Dermis microvascular lymphatic vessel endothelial cell (primary cell): ENCODE results near the gene DUT. TPM values are rescaled to one million over a fixed set of nuclear protein-coding genes. Genes with fewer than 3 reads are reported as not detected.
A peak's percentile ranks its signal among the peaks of the same experiment; 100 is the strongest.
"Not testable (repeated sequence)": the region's sequence is repeated elsewhere in the genome, so short reads cannot be mapped to it uniquely, and the experiment has no call there.

Experiments
- DNase-seq, 2 donors: peaks; one replicate each; pipeline versions ENCODE4 v3.0.0 to v3.0.0-alpha.2; 2010; ENCODE audit warnings: low read depth in 2 of 2
- total RNA-seq: library from RNA; depleted of rRNA; stranded (reverse); fragments of >200 nt; gene quantifications from 2 replicates; pipeline ENCODE4 v1.2.1, GENCODE V29; 2014

DUT gene
- 34.5 and 38.0 TPM in 2 replicates for total RNA-seq

DNA sequence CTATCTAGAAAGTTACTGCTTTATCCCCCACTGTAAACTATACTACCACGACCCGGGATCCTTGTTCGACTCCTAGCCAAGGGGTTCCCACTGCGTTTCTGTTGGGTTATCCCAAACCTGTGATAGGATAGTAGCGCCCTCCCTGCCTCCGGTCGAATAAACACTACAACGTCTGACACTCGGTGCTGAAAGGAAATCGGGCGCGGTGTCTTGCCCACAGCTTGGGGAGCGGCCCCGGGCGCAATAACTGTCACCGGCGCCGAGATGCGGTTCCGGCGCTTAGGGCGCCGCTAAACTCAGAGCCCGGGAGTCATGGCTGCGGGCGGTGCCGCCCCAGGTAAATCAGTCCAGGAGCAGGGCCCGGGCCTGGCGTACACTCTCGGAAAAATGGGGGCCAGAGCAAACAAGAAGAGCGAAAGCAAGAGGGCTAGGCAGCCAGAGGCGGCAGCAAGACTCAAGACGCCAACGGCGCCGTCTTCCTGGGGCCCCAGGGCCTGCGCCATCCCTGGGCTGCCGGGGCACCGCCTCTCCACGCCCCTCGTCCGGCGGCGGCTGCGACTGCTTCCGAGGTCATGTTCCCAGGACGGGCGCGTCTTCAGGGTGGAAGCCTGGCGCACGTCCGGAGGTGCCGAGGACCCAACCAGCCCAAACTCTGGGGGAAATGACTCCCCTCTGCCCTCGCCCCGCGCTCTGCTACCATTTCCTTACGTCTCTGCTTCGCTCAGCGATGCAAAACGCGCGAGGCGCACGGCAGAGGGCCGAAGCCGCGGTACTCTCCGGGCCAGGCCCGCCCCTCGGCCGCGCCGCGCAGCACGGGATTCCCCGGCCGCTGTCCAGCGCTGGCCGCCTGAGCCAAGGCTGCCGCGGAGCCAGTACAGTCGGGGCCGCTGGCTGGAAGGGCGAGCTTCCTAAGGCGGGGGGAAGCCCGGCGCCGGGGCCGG is at the start of gene DUT:
TSS of gene DUT (plus strand) at position 575 of the 941 bp plus-strand sequence. CDS start at position 662, 87 bp downstream.
- peak; percentile 54 to 84 for DNase-seq

DNA sequence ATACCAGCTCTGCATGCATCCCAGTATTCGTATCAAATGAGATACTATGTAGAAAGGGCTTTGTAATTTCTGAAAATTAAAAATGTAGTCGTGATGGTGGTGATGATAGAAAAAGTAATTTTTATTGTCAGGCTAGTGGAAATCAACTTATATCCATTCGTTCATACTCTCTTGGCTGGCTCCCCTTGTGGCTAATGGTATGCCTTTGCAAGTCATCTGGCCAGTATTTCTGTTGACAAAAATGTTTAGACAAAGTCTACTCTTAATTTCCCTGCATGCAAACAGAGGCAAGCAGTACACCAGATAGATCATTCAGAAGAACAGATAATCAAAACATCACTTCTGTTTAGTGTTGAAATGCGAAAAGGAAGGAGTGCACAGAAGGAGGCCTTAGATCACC is 49.6 kb upstream of the DUT start:
- DNase-seq, result no peak

DNA sequence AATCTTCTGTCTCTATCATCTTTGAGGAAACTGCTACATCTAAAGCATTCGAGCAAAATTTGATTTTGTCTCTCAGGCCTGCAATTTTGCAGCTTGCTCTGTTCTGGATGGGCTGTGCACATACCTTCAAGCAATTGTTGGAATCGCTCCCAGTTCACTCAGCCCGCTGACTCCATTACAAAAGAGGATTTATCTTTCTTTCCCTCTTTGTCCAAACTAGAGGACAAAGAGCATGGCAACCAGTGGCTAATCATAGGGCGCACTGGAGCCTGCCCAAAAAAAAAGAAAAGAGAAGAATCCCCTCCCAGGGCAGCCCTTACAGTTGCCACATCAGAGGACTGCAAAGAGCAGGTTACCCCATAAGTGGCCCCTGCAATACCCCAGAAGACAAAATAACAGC is 49.0 kb upstream of the DUT start:
- DNase-seq, result no peak

DNA sequence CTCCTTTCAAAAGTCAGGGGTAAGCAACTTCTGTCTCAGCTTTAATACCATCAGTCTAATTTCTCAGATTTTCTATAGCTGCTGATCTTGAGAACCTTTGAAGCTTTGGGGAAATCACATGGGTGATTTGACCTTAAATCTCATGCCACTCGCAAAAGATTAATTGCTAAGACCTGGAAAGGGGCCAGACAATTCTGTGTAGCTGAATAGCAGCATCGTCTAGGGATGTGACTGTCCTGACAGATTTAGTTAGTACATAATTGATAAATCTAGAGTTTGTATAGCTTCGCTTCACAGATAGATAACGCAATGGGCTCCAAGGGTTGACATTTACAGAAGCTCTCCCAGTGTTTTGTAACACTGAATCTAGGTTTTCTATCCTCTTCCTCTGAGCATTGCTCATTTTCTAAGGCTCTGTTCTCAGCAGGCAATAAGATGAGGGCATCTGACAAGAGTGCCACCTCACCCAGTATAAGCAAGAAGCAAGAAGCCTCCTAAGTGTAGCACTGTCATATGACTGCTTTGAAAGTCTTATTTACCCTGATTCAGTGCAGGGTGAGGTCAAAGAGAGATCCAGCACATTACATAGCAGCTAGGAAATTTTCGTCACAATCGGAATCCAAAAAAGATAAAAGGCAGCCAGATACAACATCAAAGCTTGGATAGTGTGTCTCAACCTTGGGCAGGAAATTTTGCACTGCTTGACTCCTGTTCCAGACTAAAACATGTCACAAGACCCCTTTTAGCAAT is 47.7 kb upstream of the DUT start:
- DNase-seq, result no peak

DNA sequence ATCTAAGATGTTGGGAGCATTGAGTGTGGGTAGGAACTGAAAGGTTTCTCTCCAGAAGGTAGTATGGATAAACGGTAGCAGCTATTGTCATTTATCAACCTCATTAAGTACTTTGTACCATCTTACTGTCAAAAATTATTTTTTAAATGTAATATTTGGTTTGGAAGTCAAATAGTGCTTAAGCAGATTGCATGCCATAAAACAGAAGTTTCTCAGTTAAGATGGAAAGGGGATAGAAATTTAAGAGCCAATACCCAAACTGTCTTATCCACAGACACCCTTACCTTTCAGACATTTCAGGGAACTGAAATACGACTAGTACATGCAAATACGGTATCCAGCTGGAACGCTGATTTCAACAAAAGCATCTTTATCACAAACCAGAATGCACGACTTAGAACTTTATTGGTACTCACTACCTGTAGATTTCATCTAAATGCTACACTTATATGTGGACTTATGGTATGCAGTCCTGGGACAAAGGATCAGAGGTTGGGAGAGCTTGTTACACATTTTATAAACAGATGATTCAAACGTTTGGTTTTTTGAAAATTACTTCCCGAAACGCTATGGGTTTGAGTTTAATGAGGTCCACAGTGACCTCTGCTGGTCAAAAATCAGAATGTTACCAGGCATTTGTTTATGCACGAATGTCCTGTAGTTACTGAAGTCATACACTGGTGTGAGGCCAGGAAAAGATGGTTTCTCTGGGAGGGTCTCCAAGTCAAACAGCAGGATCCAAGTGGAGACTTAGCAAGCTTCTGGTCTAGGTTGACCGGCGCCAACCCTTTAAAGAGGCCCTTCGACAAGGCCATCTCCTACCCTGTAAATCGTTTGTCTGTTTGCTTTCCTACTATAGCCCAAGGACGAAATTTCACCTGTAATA is 45.7 kb upstream of the DUT start:
- DNase-seq, result peak; percentile 61 to 79

DNA sequence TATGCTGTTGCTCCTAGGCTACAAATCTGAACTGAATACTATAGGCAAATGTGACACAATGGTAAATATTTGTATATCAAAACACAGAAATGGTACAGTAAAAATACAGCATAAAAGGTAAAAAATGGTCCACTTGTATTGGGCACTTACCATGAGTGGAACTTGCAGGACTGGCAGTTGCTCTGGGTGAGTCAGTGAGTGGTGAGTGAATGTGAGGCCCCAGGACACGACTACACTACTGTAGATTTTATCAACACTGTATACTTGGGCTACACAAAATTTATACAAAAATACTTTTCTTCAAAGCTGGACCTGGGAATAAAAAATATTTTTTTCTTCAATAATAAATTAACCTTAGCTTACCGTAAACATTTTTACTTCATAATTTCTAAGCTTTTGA is 41.6 kb upstream of the DUT start:
- DNase-seq, result peak in 1 of 2 donors; percentile 10

DNA sequence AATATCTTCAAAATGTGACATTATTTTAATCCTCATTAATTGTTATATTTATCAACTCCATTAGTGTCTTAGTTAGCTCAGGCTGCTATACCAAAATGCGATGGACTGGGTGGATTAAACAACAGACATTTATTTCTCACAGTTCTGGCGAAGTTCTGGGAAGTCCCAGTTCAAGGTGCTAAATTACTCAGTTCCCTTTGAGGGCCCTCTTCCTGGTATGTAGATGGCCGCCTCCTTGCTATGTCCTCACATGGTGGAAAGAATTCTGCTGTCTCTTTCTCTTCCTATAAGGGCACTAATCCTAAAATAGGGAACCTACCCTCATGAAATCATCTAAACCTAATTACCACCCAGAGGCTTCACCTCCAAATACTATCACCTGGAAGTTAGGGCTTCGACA is 38.8 kb upstream of the DUT start:
- no peak for DNase-seq

DNA sequence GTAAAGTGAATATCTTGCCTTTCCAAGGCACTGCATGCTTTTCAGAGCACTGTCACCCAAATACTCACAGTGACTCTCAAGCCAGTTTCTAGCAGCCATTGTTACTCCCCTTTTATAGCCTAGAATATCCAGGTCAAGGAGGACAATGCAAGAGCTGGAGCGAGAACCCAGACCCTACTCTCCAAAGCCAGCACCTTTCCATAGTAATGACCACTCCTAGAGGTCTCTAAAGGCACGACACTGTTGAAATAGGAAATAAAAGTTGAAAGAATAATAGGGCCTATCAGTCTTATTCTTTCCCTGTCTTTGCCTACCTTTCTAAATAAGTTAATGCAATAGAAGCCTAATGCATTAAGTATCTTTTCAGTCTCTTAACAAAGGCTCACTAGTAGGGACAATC is 33.6 kb upstream of the DUT start:
- no peak for DNase-seq

DNA sequence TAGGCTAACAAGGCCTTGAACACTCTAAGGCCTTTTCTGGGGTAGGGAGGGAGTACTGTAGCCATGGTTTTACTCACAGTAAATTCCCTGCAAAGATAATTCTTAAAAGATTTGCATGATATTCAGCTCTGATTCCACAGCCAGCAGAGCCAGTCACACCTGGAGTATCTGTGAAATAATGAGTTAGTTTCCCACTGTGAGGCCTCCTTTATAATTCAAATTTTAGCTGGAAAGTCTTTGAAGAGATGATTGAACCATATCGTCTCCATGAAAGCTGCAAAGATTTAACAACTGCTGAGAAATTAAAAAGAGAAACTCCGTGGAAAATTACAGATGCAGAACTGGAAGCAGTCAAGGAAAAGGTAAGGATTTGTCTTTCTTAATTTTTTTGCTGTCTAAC is 32.3 kb upstream of the DUT start:
- DNase-seq, result no peak

DNA sequence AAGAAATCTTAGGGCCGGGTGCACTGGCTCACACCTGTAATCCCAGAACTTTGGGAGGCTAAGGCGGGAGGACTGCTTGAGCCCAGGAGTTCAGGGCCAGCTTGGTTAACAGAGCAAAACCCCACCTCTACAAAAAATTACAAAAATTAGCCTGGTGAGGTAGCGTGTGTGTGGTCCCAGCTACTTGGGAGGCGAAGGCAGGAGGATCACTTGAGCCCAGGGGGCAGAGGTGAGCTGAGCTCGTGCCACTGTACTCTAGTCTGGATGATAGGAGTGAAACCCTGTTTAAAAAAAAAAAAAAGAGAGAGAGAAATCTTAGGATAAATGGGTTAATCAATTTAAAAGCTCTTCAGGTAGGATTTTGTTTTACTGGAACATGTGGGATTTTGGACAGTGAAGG is 31.2 kb upstream of the DUT start:
- no peak for DNase-seq

DNA sequence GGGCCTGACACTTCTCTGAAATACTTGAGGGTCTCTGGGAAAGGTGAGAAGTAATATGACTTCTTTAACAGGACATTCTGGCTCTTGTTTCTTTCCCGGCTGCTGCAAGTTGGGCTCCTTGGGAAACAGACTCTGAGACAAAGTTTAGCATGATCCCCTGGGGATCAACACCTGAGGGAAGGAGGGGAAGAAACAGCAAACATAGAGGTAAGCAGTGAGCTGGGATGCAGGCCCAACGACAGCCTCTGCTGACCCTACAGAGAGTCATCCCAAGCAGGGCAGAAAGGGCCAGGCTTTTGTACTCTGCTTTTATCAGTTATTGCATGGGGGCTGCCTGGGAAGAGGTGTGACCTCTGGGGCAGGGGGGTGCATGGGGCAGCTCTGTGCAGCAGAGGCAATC is 26.8 kb upstream of the DUT start:
- no peak for DNase-seq

DNA sequence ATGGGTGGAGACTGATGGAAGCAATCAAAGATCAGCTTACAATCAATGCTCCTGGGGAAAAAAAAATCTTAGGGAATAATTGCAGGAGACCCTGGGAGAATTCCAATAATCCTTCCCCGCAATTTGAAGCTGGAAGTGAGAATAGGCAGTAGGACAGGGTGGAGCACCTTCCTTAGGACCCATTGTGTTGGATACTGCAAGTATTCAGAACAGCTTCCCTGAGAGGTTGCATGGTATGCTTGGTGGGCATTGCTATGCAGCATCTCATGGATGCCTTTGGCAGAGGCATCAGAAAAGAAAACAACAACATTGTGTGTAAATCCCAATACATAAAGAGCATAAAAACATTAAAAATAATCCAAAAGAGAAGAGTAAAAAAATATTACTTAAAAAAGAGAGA is 24.6 kb upstream of the DUT start:
- no peak for DNase-seq

DNA sequence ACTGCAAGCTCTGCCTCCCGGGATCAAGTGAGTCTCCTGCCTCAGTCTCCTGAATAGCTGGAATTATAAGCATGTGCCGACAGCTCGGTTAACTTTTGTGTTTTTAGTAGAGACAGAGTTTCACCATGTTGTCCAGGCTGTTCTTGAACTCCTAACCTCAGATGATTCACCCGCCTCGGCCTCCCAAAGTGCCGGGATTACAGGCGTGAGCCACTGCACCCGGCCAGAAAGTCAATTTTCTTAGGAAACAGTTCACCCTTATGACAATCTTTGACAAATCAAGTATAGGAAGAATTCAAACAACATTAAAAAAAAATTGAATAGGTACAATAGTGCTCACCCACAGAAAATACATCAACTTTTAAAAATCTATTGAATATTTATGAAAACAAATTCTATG is 23.6 kb upstream of the DUT start:
- DNase-seq, result no peak

DNA sequence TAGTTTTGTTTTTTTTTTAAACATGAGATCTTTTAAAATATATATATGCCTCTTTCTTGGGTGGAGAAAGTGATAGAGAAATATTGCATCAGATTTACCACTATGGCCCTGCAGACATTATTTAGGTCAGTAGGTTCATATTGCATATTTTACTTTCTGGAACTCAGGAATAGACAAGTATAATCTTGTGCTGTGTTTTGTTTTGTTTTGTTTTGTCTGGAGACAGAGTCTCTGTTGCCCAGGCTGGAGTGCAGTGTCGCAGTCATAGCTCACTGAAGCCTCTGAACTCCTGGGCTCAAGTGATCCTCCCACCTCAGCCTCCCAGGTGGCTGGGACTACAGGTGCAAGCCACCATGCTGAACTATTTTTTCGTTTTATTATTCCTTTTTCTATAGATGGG is 21.5 kb upstream of the DUT start:
- no peak for DNase-seq

DNA sequence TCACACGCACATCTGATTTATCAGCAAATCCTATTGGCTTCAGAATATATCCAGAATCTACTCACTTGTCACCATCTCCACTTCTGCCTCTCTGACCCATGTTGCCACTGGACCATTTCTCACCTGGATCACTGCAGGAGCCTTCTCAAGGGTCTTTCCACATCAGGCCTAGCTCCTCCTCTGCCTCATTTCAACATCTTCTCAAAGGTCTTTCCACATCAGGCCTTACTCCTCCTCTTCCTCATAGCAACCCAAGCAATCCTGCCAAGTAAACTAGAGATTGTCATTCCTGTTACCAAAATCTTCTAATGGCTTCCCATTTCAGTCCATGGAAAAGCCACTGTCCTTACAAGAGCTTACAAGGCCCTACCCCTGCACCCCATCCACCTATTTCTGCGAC is 18.0 kb upstream of the DUT start:
- no peak for DNase-seq

DNA sequence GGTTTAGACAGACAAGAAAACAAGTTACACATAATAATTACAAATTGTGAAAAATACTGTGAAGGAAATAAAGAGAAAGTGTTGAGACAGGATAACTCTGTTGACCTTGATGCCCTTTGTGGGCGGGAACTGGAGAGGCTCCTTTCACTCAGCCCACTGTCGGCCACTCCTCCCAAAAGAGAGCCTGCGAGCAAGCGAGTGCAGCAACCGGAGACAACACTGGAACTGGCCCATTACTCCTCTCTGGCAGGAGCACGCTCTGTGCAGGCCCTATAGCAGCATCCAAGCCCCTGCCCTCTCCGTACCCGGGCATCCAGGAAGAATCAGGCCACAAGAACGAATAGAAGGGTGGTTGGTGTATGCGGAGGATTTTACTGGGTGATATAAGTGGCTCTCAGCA is 16.2 kb upstream of the DUT start:
- no peak for DNase-seq

DNA sequence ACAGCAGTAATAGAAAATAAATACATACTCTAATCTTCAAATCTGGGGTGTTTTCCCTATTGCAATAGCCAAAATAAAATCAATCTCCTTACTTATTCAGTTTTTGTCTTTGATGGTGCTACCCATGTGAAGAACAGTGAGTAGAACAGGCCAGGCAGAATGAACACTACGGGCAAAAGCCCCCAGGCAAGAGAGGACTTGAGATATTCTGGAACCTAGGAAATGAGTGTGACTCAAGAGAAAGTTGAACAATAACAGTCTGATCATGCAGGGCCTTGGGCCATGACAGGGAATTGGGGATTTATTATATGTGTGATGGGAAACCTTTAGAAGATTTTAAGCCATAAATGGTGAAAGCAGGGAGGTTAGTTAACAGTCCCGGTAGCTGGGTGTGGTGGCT is 14.0 kb upstream of the DUT start:
- DNase-seq, result no peak

DNA sequence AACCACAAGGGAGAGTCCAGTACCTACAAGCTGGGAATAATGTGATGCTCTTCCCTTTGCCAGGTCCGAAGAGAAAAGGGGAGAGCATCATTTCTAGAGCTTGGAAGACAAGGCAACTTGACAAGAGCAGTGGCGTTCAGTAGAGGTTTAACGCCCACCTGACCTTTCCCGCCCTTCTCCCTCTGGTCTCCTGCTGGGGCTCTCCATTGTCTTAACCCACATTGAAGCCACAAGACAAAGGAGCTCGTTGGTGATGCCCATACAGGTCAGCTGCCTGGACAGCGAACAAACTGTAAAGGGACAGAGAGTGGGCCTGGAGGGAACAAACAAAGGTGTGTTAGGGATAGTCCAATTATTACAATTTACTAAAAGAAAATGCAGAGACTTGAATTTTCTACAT is 13.1 kb upstream of the DUT start:
- DNase-seq, result no peak

DNA sequence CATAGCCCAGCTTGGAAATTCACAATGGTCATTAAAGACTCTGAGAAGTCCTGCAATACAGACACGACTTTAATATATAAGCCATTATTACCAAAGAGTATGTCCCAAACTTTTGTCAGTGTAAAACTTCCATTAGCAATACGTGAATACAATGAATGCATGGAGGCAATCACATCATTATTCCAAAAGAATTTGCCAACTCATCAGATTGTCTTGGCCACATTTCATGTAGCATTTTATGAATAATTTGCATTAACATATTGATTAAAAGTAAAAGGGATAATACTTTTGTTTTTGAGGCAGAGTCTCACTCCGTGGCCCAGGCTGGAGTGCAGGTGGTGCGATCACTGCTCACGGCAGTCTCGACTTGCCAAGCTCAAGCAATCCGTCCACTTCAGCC is 7.9 kb upstream of the DUT start:
- DNase-seq, result no peak

DNA sequence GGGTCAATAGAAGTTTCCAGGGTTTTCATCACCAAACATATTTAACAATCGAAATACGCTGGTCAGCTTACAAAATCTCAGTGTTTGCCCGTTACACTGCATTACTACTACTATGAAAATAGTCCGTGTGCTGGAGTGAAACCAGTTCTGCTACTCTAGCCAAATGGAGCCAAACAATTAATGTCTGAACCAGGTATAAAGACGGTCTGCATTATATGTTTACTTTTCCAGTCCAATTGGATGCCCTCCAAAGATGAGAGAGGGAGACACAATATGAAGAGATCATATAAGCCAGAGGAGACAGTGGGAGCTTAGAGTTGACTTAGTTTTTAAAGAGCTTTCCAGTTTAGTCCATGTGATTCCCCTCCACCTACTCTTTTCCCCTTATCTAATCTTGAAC is 6.3 kb upstream of the DUT start:
- no peak for DNase-seq

DNA sequence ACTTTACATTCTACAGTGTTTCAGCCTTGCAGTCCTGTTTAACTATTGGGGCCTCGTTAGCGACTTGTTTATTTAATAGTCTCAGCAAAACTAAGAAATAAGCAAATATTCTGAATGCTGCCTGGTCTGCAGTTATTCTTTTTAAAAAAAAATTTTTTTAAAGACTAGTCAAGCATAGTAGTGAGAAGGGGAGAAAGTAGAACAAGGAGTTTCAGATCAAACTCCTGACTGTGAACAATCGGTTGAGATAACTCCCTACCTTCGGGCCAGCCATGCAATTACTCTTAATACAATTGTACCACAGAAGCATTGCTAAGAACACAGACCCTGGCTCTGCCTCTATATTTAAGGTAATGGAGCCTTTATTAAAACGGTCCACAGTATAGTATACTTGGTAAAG is 5.8 kb upstream of the DUT start:
- DNase-seq, result no peak

DNA sequence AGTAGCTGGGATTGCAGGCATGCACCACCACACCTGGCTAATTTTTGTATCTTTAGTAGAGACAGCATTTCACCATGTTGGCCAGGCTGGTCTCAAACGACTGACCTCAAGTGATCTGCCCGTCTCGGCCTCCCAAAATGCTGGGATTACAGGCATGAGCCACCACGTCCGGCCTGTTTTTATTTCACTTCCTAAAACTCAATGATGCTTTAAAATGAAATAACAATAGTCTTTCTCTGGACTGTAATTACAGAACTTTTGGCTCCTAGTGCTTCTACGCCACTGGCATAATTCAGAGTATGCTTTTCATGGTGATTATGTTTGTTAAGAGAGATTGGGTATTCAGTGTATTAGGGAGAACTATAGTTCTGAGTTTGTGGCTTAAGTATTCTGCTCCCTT is 5.0 kb upstream of the DUT start:
- DNase-seq, result not testable (repeated sequence)
